NT2/D1 (cell line): ENCODE results near the gene IRAK1BP1.
"Not testable (repeated sequence)": the region's sequence is repeated elsewhere in the genome, so short reads cannot be mapped to it uniquely, and the experiment has no call there.

Experiments
- DNase-seq: peaks from one replicate; pipeline ENCODE4 v3.0.0-alpha.2; 2011; ENCODE audit warnings: low read depth, low spot score
- H3K27me3 ChIP-seq: 2 replicates; pipeline ENCODE4 v1.6.0; 2011; ENCODE audit warnings: mild to moderate bottlenecking; ENCODE audit not compliant: insufficient read length, insufficient read depth
- H3K36me3 ChIP-seq: 2 replicates; pipeline ENCODE4 v1.6.1; 2011; ENCODE audit warnings: mild to moderate bottlenecking, low read length, mixed read lengths; ENCODE audit not compliant: insufficient read depth, insufficient read length
- H3K4me1 ChIP-seq: 2 replicates; pipeline ENCODE4 v1.5.1; 2011; ENCODE audit not compliant: insufficient read depth, insufficient read length
- H3K4me3 ChIP-seq: 2 replicates; pipeline ENCODE4 v1.5.1; 2011; ENCODE audit warnings: low read depth; ENCODE audit not compliant: insufficient read length
- H3K9ac ChIP-seq: 2 replicates; pipeline ENCODE4 v1.6.0; 2011; ENCODE audit warnings: low read depth; ENCODE audit not compliant: insufficient read length
- H3K9me3 ChIP-seq: 2 replicates; pipeline ENCODE4 v1.5.1; 2011; ENCODE audit warnings: mild to moderate bottlenecking, low read length; ENCODE audit not compliant: insufficient read depth
- SUZ12 ChIP-seq: IDR thresholded peaks from 2 replicates; pipeline ENCODE4 v1.6.1; 2011; ENCODE audit not compliant: insufficient read length, insufficient read depth; ENCODE audit errors: extremely low read depth
- YY1 ChIP-seq: IDR thresholded peaks from 2 replicates; pipeline ENCODE4 v1.6.1; 2011; ENCODE audit not compliant: insufficient read length, insufficient read depth
- ZNF274 ChIP-seq: IDR thresholded peaks from 2 replicates; pipeline ENCODE4 v1.6.1; 2011; ENCODE audit warnings: mild to moderate bottlenecking, low read depth, low read length

Gene IRAK1BP1

GRCh38 chr6:78836598-78836997 lies 30.8 kb upstream of the IRAK1BP1 start:
- TF ChIP-seq ZNF274 (no peak), SUZ12 (no peak), YY1 (no peak)
- H3K27me3 ChIP-seq = no peaks in the 10 kb centered on the region
- no peak overlapping the region for H3K9ac ChIP-seq
- no peak for DNase-seq
- no peak overlapping the region for H3K4me3 ChIP-seq
- no peaks in the 10 kb centered on the region for H3K36me3 ChIP-seq
- no peaks in the 10 kb centered on the region for H3K4me1 ChIP-seq
- no peaks in the 10 kb centered on the region for H3K9me3 ChIP-seq

- no peak overlapping the region for H3K9ac ChIP-seq
- H3K36me3 ChIP-seq = no peaks in the 10 kb centered on the region
- H3K4me1 ChIP-seq = no peaks in the 10 kb centered on the region
- no peak for TF ChIP-seq ZNF274
- no peak for TF ChIP-seq YY1
- TF ChIP-seq SUZ12 = no peak
- no peaks in the 10 kb centered on the region for H3K27me3 ChIP-seq
- DNase-seq = no peak
- no peaks in the 10 kb centered on the region for H3K9me3 ChIP-seq
- H3K4me3 ChIP-seq = no peak overlapping the region
Observed at GRCh38 chr6:78841111-78841510, 26.2 kb upstream of the IRAK1BP1 start.

GRCh38 chr6:78842953-78843352 lies 24.4 kb upstream of the IRAK1BP1 start:
- Histone ChIP-seq H3K27me3 (no peaks in the 10 kb centered on the region), H3K4me1 (no peaks in the 10 kb centered on the region), H3K36me3 (no peaks in the 10 kb centered on the region), H3K9me3 (no peaks in the 10 kb centered on the region), H3K4me3 (no peak overlapping the region), H3K9ac (no peak overlapping the region)
- TF ChIP-seq YY1 = no peak
- no peak for TF ChIP-seq ZNF274
- no peak for TF ChIP-seq SUZ12
- no peak for DNase-seq

GRCh38 chr6:78844899-78845298 lies 22.5 kb upstream of the IRAK1BP1 start:
- no peak overlapping the region for H3K4me3 ChIP-seq
- TF ChIP-seq ZNF274 = no peak
- TF ChIP-seq YY1 = no peak
- TF ChIP-seq SUZ12 = no peak
- H3K9me3 ChIP-seq = no peaks in the 10 kb centered on the region
- H3K4me1 ChIP-seq = no peaks in the 10 kb centered on the region
- H3K9ac ChIP-seq = no peak overlapping the region
- DNase-seq = no peak
- H3K27me3 ChIP-seq = no peaks in the 10 kb centered on the region
- H3K36me3 ChIP-seq = no peaks in the 10 kb centered on the region

GRCh38 chr6:78845567-78845966 lies 21.8 kb upstream of the IRAK1BP1 start:
- Histone ChIP-seq H3K4me1 (no peaks in the 10 kb centered on the region), H3K9me3 (no peaks in the 10 kb centered on the region), H3K36me3 (no peaks in the 10 kb centered on the region), H3K4me3 (no peak overlapping the region), H3K27me3 (no peaks in the 10 kb centered on the region), H3K9ac (no peak overlapping the region)
- TF ChIP-seq YY1 (no peak), SUZ12 (no peak), ZNF274 (no peak)
- DNase-seq = no peak

- Histone ChIP-seq H3K9me3 (no peaks in the 10 kb centered on the region), H3K9ac (no peak overlapping the region), H3K36me3 (no peaks in the 10 kb centered on the region), H3K4me1 (no peaks in the 10 kb centered on the region), H3K27me3 (no peaks in the 10 kb centered on the region), H3K4me3 (no peak overlapping the region)
- DNase-seq = no peak
- TF ChIP-seq SUZ12 (no peak), YY1 (no peak), ZNF274 (no peak)
Observed at GRCh38 chr6:78850621-78851020, 16.7 kb upstream of the IRAK1BP1 start.

GRCh38 chr6:78851156-78851555 lies 16.2 kb upstream of the IRAK1BP1 start:
- H3K4me1 ChIP-seq = no peaks in the 10 kb centered on the region
- no peaks in the 10 kb centered on the region for H3K9me3 ChIP-seq
- no peak overlapping the region for H3K9ac ChIP-seq
- no peaks in the 10 kb centered on the region for H3K27me3 ChIP-seq
- no peak overlapping the region for H3K4me3 ChIP-seq
- no peak for DNase-seq
- TF ChIP-seq ZNF274 = no peak
- TF ChIP-seq SUZ12 = no peak
- TF ChIP-seq YY1 = no peak
- H3K36me3 ChIP-seq = no peaks in the 10 kb centered on the region

- Histone ChIP-seq H3K4me3 (no peak overlapping the region), H3K9ac (no peak overlapping the region), H3K36me3 (no peaks in the 10 kb centered on the region), H3K27me3 (no peaks in the 10 kb centered on the region), H3K4me1 (no peaks in the 10 kb centered on the region), H3K9me3 (peaks cover 5% of the 10 kb centered on the region; the same call in 1 of the 2 replicates)
- no peak for TF ChIP-seq SUZ12
- TF ChIP-seq ZNF274 = no peak
- TF ChIP-seq YY1 = no peak
- DNase-seq = no peak
Observed at GRCh38 chr6:78854546-78854945, 12.8 kb upstream of the IRAK1BP1 start.

GRCh38 chr6:78858339-78858938 lies 8.9 kb upstream of the IRAK1BP1 start:
- not testable (repeated sequence) for H3K9me3 ChIP-seq, DNase-seq, H3K4me3 ChIP-seq, H3K36me3 ChIP-seq, H3K9ac ChIP-seq, H3K4me1 ChIP-seq, H3K27me3 ChIP-seq
